ENCODE data around the gene BANK1.

Gene BANK1, protein sequence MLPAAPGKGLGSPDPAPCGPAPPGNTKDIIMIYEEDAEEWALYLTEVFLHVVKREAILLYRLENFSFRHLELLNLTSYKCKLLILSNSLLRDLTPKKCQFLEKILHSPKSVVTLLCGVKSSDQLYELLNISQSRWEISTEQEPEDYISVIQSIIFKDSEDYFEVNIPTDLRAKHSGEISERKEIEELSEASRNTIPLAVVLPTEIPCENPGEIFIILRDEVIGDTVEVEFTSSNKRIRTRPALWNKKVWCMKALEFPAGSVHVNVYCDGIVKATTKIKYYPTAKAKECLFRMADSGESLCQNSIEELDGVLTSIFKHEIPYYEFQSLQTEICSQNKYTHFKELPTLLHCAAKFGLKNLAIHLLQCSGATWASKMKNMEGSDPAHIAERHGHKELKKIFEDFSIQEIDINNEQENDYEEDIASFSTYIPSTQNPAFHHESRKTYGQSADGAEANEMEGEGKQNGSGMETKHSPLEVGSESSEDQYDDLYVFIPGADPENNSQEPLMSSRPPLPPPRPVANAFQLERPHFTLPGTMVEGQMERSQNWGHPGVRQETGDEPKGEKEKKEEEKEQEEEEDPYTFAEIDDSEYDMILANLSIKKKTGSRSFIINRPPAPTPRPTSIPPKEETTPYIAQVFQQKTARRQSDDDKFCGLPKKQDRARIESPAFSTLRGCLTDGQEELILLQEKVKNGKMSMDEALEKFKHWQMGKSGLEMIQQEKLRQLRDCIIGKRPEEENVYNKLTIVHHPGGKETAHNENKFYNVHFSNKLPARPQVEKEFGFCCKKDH

GRCh38 chr4:101790521-101791181, at the start of gene BANK1:
Gene BANK1, plus strand, starts transcription at chr4:101790730. Its CDS starts 151 bp downstream, at chr4:101790881.
- FAIRE-seq = no peak

DNA sequence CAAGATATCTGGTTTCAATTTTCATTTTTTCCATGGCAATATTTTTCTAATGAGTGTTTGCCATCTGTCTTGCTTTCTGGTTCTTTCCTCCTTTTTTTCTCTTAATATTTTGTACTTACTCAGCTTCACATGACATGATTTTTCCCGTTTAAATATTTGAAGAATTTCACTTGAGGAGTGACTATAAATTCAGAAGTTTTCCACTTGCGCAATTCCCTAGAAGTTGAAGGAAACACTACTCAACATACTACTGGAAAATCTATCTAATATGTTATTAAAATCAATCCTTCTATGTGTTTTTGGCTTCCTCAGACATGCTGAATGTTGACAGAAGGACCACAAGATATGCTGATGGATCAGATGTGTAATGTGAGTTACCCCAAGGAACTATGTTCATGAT, 36.8 kb upstream of the BANK1 start:
- FAIRE-seq = no peak

- FAIRE-seq = no peak
Observed at GRCh38 chr4:101756181-101756580, 34.3 kb upstream of the BANK1 start.

- no peak for FAIRE-seq
Observed at GRCh38 chr4:101761405-101761804, 29.1 kb upstream of the BANK1 start.

DNA sequence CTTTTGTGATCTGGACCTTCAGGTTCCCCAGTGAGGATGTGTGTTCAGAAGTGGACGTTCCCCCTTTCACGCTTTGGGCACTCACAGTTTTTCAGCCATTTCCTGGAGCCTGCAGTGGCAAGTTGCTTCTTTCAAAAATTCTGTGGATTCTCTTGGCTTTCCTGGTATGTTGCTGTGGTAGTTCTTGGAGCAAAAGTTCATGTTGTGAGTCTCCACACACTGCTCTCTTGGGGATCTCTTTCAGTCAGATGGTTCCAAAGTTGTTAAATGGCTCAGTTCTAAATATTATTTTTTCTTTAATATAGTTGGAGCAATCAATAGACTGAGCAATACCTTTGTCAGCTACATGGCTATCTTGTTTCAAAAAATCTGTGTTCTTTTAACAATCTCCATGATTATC, 28.5 kb upstream of the BANK1 start:
- no peak for FAIRE-seq

DNA sequence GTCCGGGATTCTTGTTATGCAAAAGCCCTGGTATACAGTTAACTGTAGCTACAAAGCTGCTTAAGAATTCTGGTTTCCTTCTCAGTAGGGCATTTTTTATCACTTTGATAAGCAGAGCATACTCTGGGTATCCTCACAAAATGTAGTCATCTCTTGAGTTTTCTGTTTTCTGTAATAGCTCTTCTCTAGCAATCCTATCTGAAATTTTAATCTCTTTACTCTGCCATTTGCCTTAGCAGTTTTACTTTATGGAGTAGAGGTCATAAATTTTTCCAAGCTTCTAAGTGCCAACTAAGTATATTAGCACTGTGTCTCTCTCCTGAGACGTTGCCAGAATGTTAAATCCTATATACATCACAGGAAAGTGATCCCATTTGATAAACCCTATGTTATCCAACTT, 28.0 kb upstream of the BANK1 start:
- no peak for FAIRE-seq

DNA sequence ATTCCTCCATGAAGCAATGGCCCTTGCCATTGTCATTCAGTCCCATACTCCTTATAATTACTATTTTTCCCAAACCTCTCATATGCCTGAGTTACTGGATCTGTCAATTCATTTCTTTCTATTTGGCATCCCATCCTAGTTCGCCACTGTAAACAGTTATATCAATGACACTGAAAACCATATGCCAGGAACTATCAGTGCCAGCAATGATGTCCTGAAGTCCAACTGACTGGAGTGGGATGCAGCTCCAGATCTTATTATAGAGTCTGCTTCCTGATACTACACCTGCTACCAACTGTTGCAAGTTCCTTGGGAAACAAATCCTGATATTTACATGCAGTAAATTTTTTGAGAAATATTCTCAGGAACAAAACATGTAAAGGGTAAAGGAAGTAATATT, 27.0 kb upstream of the BANK1 start:
- FAIRE-seq = no peak

GRCh38 chr4:101774807-101775206, 15.7 kb upstream of the BANK1 start:
- FAIRE-seq = no peak

GRCh38 chr4:101777431-101777830, 13.1 kb upstream of the BANK1 start:
- FAIRE-seq = no peak

- no peak for FAIRE-seq
Observed at GRCh38 chr4:101780284-101780683, 10.2 kb upstream of the BANK1 start.

DNA sequence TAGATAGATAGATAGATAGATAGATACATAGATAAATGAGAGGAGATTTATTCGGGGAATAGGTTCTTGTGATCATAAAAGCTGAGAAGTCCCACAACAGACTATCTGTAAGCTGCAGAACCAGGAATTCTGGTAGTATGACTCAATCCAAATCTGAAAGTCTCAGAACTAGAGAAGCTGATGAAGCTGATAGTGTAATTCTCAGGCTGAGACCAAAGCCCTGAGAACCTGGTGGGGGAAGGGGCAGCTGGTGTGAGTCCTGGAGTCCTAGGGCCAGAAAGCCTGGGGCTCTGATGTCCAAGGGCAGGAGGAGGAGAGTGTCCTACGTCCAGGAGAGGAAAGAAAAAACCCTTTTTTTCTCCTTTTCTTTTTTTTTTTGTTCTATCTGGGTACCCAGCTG, 8.0 kb upstream of the BANK1 start:
- no peak for FAIRE-seq

GRCh38 chr4:101784957-101785356, 5.6 kb upstream of the BANK1 start:
- FAIRE-seq = no peak

GRCh38 chr4:101785486-101785885, 5.0 kb upstream of the BANK1 start:
- no peak for FAIRE-seq

DNA sequence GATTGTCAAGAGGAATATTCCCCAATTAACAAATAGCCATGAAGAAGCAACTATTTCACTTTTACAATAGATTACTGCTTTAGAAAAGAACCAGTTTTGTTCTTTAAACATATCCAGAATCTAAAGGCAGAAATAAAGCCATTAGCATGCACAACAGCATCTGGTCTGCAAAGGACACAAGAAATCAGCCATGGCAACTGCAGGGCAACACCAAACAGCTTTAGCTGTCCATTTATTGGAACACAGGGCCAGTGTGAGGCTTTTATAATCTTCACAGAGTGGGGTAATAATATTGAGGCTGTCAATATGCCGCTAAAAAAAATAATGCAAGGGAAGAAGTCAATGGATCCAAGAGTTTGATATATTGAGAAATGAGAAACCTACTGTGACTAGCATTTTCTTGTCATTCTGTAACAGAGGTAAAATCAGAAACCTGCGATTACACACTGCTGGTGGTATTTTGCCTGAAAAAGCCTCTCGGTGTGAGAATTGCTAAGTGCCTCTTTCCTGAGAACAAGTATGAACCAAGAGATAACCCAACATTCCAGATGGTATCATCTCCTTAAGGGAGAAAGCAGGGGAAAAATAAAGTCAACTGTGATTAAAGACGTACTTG, 2.7 kb upstream of the BANK1 start:
- FAIRE-seq = no peak

DNA sequence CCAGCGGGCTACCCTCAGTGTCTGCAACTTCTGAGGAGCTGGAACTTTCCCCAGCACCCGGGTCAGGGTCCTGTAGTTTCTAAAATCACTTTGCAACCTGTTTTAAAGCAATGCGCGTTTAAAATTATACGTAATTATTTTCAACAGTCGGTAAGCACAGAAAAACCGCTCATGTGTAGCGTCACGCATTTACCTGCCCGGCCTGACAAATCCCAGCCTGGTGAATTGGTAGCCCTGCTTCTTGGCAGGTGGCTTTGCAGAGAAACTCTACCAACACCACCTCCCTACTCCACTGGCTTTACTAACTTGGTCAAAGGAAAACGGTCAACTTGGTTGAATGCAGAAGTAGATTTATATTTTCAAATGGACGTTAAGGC, 640 bp downstream of the BANK1 start:
- no peak for FAIRE-seq

DNA sequence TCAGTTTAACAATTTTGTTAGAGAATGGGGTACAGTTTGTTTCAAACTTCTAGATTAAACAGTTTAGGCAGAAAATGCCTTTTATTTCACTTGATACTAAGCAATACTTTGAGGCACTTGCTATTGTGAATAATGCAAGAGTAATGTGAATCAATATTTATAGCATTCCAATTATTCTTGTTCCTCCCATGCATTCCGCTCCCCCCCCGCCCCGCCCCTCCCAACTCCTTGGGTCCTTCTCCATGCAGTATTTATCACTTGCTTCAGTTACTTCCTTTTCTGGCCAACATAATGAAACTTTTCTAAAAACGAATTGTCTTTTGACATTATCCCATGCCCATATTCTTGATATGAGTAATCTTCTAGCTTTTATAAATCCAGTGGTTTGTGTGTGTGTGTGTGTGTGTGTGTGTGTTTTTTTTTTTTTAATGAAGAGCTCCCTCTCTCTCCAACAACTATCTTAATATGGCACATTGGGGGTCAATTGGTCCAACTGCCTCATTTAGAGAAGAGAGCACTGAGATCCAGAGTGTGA, 1.6 kb downstream of the BANK1 start:
- FAIRE-seq = no peak

GRCh38 chr4:101793397-101793796, 2.9 kb downstream of the BANK1 start:
- FAIRE-seq = no peak

- no peak for FAIRE-seq
Observed at GRCh38 chr4:101794806-101795205, 4.3 kb downstream of the BANK1 start.

GRCh38 chr4:101795704-101796103, 5.2 kb downstream of the BANK1 start:
- FAIRE-seq = no peak

DNA sequence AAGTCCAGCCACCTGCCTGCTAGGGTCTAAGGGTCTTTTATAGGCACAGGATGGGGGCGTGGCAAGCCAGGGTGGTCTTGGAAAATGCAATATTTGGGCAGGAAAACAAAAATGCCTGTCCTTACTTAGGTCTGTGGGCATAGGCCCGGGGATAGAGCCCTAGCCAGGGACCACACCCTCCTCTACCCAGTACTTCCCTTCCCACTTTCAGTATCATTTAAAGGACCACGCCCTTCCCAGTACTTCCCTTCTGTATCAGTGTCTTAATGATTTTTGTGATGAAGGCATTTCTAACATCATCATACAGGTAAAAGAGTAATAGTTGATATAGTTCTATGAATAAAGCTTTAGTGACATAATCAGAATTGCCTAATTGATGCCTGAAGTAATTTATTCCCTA, 11.4 kb downstream of the BANK1 start:
- FAIRE-seq = no peak

DNA sequence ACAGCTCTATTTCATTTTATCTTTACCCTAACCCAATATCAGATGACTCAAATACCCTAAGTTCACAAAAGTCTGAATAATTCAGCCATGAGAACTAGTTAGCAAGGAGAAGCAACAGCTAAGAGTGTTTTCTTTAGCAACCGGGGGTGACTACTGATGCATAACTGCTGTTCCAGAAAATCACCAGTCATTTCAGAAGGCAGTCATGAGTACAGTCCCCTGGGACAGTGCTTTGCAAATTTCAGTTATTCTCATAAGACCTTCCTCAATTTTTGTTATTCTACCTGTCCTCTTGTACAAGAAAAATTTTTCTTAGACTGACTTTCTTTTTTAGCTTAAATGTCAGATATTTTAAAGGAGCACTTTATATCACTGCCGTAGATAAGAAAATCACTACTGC, 16.4 kb downstream of the BANK1 start:
- FAIRE-seq = no peak

- FAIRE-seq = no peak
Observed at GRCh38 chr4:101807351-101807750, 16.8 kb downstream of the BANK1 start.

GRCh38 chr4:101813604-101814003, 23.1 kb downstream of the BANK1 start:
- FAIRE-seq = no peak
